Activated T-cell treated with anti-CD3 and anti-CD28 coated beads, Interleukin-2, amount 50 U/mL, for 24 hours (primary cell): ENCODE results near the gene IQCK.

Source experiments
- DNase-seq: peaks from one replicate; pipeline ENCODE4 v3.0.0-alpha.2; 2020
- H3K27ac Mint-ChIP-seq: 2 replicates; pipeline ENCODE4 v1.8.0; 2020; ENCODE audit warnings: mild to moderate bottlenecking, mixed read lengths
- H3K27me3 Mint-ChIP-seq: 2 replicates; pipeline ENCODE4 v1.8.0; 2020; ENCODE audit warnings: mixed read lengths
- H3K36me3 Mint-ChIP-seq: 2 replicates; pipeline ENCODE4 v1.8.0; 2020; ENCODE audit warnings: low read depth, mixed read lengths
- H3K4me1 Mint-ChIP-seq: 2 replicates; pipeline ENCODE4 v1.8.0; 2020; ENCODE audit warnings: low read depth, mixed read lengths
- H3K4me3 Mint-ChIP-seq: 2 replicates; pipeline ENCODE4 v1.8.0; 2020; ENCODE audit warnings: mild to moderate bottlenecking, moderate library complexity, mixed read lengths
- H3K9me3 Mint-ChIP-seq: 2 replicates; pipeline ENCODE4 v1.8.0; 2020; ENCODE audit warnings: mixed read lengths

IQCK gene

GRCh38 chr16:19722269-19722952, 4.3 kb downstream of the IQCK start:
- Mint-ChIP-seq H3K36me3 (peaks cover 5% of the 10 kb centered on the region), H3K4me3 (no peak overlapping the region), H3K27me3 (no peaks in the 10 kb centered on the region), H3K9me3 (no peaks in the 10 kb centered on the region), H3K27ac (no peak overlapping the region), H3K4me1 (peaks cover 8% of the 10 kb centered on the region)
- DNase-seq: no peak

DNA sequence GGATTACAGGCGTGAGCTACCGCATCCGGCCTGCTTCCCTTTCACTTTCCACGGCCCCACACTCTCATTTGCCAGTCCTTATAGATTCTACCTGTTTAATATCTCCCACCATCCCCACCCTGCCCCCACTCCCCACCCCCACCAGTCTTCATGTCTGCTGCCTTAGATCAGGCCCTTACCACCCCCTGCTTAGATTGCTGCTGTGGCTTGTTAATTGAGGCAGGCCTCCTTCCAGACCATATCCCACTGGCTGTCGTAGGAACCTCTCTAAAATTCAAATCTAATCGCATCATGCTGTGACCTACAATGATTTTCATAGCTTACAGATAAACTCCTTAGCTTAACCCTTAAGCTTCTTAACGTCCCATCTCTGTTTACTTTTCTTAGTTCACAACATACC, 4.9 kb downstream of the IQCK start:
- no peaks in the 10 kb centered on the region for H3K9me3 Mint-ChIP-seq
- H3K27ac Mint-ChIP-seq: no peak overlapping the region
- no peak for DNase-seq
- peaks cover 8% of the 10 kb centered on the region for H3K4me1 Mint-ChIP-seq
- H3K4me3 Mint-ChIP-seq: no peak overlapping the region
- H3K36me3 Mint-ChIP-seq: peaks cover 2% of the 10 kb centered on the region
- no peaks in the 10 kb centered on the region for H3K27me3 Mint-ChIP-seq

DNA sequence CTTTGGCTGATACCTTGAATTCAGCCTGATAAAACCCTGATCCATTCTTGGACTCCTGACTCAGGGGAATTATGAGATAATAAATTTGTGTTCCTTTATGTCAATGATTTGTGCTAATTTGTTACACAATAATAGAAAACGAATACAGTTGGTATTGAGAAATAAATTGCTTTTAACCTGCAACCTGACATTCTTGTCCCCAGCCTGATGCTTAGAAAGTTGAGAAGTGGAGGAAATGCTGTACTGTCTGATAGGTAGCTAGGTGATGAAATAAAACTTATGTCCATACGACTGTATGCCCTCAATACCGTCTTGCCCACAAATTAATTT, 10.5 kb downstream of the IQCK start:
- H3K36me3 Mint-ChIP-seq: peaks cover 2% of the 10 kb centered on the region
- no peaks in the 10 kb centered on the region for H3K9me3 Mint-ChIP-seq
- no peak overlapping the region for H3K27ac Mint-ChIP-seq
- no peaks in the 10 kb centered on the region for H3K27me3 Mint-ChIP-seq
- no peaks in the 10 kb centered on the region for H3K4me1 Mint-ChIP-seq
- H3K4me3 Mint-ChIP-seq: no peak overlapping the region
- no peak for DNase-seq

DNA sequence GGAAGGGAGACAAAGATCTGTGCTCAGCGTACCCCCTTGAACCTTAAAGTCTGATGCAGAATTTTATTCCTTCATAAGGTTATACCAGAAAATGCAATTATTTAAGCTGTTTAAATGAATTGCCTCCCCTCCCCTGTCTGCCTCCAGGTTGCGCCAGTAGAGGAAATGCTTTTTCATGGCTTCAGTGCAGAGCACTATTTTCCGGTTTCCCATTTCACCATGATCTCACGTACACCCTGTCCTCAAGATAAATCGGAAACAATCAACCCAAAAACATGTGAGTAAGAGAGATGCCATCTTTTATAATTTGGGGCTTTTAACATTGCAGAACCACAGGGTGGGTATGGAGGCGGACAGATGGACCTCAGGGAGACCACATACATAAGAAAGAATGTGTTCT, 15.5 kb downstream of the IQCK start:
- no peak for DNase-seq
- Mint-ChIP-seq H3K36me3 (peaks cover 15% of the 10 kb centered on the region), H3K9me3 (no peaks in the 10 kb centered on the region), H3K27ac (no peak overlapping the region), H3K4me1 (no peaks in the 10 kb centered on the region), H3K27me3 (no peaks in the 10 kb centered on the region), H3K4me3 (no peak overlapping the region)

DNA sequence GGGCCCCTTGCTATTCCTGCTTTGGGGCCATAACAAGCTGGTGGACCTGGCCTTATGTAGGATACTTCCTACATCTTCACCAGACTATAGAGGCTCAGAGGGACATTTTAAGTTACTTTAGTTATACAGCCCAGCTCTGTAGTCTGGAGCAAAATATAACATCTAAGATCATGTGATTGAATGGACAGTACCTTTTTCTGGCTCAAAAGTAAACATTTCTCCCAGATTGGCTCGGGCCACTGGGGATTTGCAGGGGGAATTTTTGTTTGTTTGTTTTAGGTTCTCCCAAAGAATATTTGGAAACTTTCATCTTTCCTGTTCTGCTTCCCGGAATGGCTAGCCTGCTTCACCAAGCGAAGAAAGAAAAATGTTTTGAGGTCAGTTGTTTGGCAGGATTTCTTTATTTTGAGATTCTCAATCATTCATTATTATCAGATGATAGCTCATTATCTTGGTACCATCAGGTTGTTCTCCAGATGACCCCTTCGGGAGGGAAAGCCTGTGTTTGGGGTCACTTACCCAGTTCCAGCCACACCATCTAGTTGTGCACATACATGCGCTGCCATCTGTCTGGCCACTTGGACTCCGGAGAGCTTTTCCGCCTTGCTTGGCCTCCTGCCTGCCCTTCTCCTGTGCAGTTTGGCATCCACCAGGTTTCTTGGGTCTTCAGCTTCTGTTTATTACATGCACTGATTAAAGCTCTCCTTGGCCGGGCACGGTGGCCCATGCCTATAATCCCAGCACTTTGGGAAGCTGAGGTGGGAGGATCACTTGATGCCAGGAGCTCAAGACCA, 17.2 kb downstream of the IQCK start:
- no peak for DNase-seq
- Mint-ChIP-seq H3K4me3 (no peak overlapping the region), H3K36me3 (peaks cover 17% of the 10 kb centered on the region), H3K4me1 (no peaks in the 10 kb centered on the region), H3K27ac (no peak overlapping the region), H3K27me3 (no peaks in the 10 kb centered on the region), H3K9me3 (no peaks in the 10 kb centered on the region)

DNA sequence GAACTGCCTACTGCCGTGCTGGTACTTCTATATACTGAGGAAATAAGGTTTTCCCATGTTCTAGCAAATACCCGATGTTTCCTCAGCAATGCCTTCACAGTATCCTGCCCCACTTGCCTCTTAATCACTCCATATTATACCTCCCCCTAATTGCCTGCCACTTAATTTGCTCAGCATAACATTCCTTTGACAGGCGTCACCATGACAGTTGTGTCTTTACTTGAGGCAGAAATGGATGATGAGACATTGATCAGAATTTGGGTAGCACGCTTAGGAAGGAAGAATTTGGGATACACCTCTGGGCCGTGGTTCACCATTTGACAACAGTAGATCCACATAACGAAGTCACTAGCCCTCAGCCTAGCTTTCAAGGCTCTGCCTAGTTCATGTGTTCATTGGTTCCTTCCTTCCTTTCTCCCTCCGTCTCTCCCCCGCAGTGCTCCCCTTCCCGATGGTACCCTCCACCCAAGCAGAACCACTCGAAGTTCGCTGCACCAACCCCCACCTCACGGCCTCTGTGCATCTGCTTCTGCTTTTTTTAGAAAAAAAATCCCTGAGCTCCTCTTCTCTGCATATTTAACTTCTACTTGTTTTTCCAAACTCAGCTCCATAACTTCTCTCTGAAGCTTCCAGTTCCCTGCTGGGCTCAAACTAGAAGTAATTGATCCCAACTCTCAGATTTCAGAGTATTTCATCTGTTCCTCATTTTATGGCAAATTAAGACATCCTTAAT, 19.4 kb downstream of the IQCK start:
- no peaks in the 10 kb centered on the region for H3K27me3 Mint-ChIP-seq
- H3K4me1 Mint-ChIP-seq: no peaks in the 10 kb centered on the region
- H3K9me3 Mint-ChIP-seq: no peaks in the 10 kb centered on the region
- no peak overlapping the region for H3K27ac Mint-ChIP-seq
- H3K4me3 Mint-ChIP-seq: no peak overlapping the region
- peaks cover 17% of the 10 kb centered on the region for H3K36me3 Mint-ChIP-seq
- no peak for DNase-seq

- no peaks in the 10 kb centered on the region for H3K27me3 Mint-ChIP-seq
- H3K9me3 Mint-ChIP-seq: no peaks in the 10 kb centered on the region
- no peak for DNase-seq
- H3K36me3 Mint-ChIP-seq: peaks cover 3% of the 10 kb centered on the region
- H3K4me1 Mint-ChIP-seq: no peaks in the 10 kb centered on the region
- no peak overlapping the region for H3K27ac Mint-ChIP-seq
- H3K4me3 Mint-ChIP-seq: no peak overlapping the region
These were observed 23.3 kb downstream of the IQCK start for GRCh38 chr16:19741354-19741753.

DNA sequence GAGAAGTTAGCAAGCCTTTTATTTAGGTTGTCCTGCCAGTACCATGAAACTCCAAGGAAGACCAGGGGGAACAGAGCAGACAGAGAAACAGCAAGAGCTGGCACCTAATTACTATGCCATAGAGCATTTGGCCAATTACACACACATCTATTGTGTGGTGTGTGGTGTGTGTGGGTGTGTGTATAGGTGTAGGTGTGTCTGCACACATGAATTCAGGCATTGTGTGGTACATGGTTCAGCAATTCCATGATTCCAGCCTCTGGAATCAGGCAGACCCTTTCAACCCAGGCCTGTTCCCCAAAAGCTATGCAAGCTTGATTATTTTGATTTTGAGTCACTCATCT, 25.7 kb downstream of the IQCK start:
- DNase-seq: no peak
- Mint-ChIP-seq H3K27me3 (no peaks in the 10 kb centered on the region), H3K27ac (no peak overlapping the region), H3K4me1 (no peaks in the 10 kb centered on the region), H3K36me3 (peaks cover 2% of the 10 kb centered on the region), H3K4me3 (no peak overlapping the region), H3K9me3 (no peaks in the 10 kb centered on the region)

DNA sequence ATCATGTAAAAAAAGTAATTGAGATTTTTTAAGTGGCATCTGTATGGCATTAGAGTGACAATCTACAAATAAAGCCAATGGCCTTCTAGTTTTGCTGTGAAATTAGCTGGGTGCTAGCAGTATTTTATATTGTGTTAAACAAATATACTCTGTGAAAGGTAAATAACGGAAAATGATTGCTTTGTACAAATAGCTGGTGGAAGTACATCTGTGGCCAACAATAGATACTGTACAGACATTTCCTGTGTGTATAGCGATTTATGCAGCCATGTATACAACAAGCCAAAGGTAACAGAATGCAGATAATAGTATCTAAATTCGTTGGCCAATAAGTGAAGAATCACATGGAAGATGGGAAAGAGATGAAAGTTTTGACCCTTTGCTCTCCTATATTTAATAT, 26.6 kb downstream of the IQCK start:
- Mint-ChIP-seq H3K27me3 (no peaks in the 10 kb centered on the region), H3K27ac (no peak overlapping the region), H3K36me3 (peaks cover 2% of the 10 kb centered on the region), H3K9me3 (no peaks in the 10 kb centered on the region), H3K4me1 (no peaks in the 10 kb centered on the region), H3K4me3 (no peak overlapping the region)
- DNase-seq: no peak

DNA sequence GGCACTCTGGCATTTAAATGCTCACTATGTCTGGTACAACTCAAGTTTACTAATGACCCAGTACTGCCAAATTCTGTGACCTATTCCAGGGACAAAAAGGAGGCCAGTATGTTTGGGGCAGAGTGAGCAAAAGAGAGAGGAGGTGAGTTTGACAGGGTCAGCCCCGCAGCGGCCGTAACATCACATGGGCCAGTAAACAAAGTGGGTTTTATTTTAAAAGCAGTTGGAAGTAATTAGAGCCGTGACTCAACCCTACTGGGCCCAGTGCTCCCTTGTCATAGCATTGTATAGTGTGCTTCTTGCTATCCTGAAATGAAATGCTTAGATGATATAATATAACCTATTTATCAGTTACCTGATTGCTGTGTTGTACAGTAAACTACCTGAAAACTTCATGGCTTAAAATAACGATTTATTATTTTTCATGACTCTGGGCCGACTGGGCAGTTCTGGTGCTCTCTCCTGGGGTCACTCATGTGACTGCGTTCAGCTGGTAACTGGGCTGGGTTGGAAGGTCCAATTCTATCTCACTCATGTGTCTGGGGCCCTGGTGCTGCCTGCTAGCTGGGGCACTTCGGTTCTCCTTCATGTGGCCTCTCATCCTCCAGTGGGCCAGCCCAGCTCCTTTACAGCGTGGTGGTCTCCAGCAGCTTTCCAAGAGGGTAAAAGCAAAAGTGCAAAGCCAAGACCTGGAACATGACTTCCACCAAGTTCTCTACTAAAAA, 27.4 kb downstream of the IQCK start:
- H3K27ac Mint-ChIP-seq: no peak overlapping the region
- no peak overlapping the region for H3K4me3 Mint-ChIP-seq
- no peaks in the 10 kb centered on the region for H3K4me1 Mint-ChIP-seq
- no peaks in the 10 kb centered on the region for H3K36me3 Mint-ChIP-seq
- no peaks in the 10 kb centered on the region for H3K27me3 Mint-ChIP-seq
- H3K9me3 Mint-ChIP-seq: no peaks in the 10 kb centered on the region
- no peak for DNase-seq

DNA sequence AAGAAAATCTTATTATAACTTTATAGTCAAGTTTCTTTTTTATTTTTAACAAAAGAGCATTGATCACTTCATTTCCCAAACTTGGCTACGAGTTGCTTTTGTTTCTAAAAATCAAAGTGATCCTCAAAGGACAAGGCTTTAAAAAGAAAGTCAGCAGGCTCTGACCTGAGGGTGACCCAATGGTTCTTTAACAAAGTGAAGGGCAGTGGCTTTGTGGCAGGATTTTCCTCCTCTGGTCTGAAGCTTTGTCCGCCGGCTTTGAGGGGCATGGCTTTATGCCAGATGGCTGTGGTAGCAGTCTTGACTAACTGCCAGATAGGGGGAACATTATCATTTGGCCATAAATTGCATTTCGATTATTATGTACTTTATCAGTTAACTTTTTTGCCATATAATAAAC, 28.5 kb downstream of the IQCK start:
- no peak for DNase-seq
- Mint-ChIP-seq H3K27ac (no peak overlapping the region), H3K27me3 (no peaks in the 10 kb centered on the region), H3K36me3 (no peaks in the 10 kb centered on the region), H3K9me3 (no peaks in the 10 kb centered on the region), H3K4me3 (no peak overlapping the region), H3K4me1 (no peaks in the 10 kb centered on the region)

DNA sequence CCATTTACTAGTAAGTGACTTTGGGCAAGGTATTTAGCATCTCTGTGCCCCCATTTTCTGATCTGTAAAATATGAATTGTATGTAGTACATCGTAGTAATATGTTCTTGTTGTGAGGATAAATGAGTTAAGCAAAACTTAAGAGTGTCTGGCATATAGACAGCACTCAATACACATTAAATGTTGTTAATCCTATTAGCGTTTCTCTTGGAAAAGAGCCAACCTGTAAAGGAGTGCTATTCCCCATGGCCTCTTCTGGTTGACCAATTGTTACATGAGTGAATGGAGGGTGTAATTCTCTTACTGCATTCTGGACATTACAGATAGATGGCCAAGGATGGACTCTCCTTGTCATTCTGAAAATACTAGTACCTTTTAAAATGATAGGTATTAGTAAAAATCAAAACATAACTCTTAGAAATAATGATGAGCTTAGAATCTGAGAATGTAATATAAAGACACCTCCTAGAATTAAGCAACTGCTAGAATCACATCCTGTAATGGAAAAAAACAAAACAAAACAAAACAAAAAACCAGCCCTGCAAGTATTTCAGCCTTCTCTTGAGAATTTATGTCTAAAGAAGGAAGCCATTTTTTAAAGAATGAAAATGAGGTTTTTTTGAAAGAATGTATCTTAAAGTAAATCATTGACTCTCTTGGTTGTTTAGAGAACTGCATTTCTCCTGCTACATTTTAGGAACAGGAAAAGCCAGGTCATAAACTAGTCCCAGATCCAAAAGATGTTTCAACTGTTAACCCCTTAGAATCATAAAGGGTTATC, 30.5 kb downstream of the IQCK start:
- no peaks in the 10 kb centered on the region for H3K36me3 Mint-ChIP-seq
- no peak overlapping the region for H3K27ac Mint-ChIP-seq
- no peak overlapping the region for H3K4me3 Mint-ChIP-seq
- no peaks in the 10 kb centered on the region for H3K27me3 Mint-ChIP-seq
- no peaks in the 10 kb centered on the region for H3K9me3 Mint-ChIP-seq
- DNase-seq: no peak
- no peaks in the 10 kb centered on the region for H3K4me1 Mint-ChIP-seq

DNA sequence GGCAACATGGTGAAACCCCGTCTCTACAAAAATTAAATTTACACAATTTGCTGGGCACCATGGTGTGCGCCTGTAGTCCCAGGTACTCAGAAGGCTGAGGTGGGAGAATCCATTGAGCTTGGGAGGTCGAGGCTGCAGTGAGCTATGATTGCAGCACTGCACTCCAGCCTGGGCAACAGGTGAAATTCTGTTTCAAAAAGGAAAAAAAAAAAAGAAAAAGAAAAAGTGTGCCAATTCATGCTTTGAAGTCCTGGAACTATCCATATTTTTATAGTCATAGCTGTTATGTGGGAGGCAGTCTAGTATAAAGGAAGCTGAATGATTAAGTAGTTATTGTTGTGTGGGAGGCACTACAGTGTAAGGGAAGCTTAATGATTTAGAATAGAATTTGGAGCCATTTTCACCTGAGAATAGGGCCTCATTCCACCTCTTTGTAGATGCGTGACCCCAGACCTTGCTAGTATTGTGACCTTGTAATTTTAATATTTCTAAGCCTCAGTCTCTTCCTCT, 31.6 kb downstream of the IQCK start:
- Mint-ChIP-seq H3K36me3 (no peaks in the 10 kb centered on the region), H3K4me1 (no peaks in the 10 kb centered on the region), H3K4me3 (no peak overlapping the region), H3K27me3 (no peaks in the 10 kb centered on the region), H3K27ac (no peak overlapping the region), H3K9me3 (no peaks in the 10 kb centered on the region)
- no peak for DNase-seq
